Omental fat pad (tissue), 4 donors: ENCODE data around the gene CLEC7A. TPM values are rescaled to one million over a fixed set of nuclear protein-coding genes. Genes with fewer than 3 reads are reported as not detected.

Source experiments
- ATAC-seq: fragments of 150-250 bp; one replicate; pipeline ENCODE4 v1.9.1; 2016; ENCODE audit warnings: mild to moderate bottlenecking, moderate library complexity; ENCODE audit not compliant: low FRiP score
- DNase-seq: peaks from one replicate; pipeline ENCODE4 v3.0.0-alpha.2; 2019; ENCODE audit warnings: low spot score
- total RNA-seq, 4 donors: library from RNA; depleted of rRNA; stranded (reverse); fragments of >200 nt; gene quantifications; one replicate each; pipeline ENCODE4 v1.1.0, GENCODE V29; 2016
- TF ChIP-seq, protein P1 (sequence below), 3 donors: fragments of 450-650 bp; IDR thresholded peaks; one replicate each; pipeline ENCODE4 v1.5.1; 2016 to 2017; ENCODE audit warnings: antibody characterized with exemption in 3 of 3, mild to moderate bottlenecking in 3 of 3, moderate library complexity in 2 of 3

CLEC7A gene
- total RNA-seq, 4 donors from 2014 or later, result 12.6 to 27.6 (median 18.8) TPM

DNA sequence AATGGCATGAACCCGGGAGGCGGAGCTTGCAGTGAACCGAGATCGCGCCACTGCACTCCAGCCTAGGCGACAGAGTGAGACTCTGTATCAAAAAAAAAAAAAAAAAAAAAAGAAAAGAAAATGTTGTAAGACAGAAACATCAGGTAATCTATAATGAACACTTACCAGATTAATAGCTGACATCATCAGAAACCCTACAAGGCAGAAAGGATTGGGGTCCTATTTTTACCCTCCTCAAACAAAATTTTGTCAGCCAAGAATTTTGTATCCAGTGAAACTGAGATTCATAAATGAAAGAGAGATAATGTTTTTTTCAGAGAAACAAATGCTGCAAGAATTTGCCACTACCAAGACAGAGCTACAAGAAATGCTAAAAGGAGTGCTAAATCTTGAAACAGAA is 45.3 kb downstream of the CLEC7A start:
- DNase-seq (no peak), ATAC-seq (no peak)
- TF ChIP-seq, protein P1, sequence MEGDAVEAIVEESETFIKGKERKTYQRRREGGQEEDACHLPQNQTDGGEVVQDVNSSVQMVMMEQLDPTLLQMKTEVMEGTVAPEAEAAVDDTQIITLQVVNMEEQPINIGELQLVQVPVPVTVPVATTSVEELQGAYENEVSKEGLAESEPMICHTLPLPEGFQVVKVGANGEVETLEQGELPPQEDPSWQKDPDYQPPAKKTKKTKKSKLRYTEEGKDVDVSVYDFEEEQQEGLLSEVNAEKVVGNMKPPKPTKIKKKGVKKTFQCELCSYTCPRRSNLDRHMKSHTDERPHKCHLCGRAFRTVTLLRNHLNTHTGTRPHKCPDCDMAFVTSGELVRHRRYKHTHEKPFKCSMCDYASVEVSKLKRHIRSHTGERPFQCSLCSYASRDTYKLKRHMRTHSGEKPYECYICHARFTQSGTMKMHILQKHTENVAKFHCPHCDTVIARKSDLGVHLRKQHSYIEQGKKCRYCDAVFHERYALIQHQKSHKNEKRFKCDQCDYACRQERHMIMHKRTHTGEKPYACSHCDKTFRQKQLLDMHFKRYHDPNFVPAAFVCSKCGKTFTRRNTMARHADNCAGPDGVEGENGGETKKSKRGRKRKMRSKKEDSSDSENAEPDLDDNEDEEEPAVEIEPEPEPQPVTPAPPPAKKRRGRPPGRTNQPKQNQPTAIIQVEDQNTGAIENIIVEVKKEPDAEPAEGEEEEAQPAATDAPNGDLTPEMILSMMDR (IDR thresholded peaks at IDR 0.05), result no peak

DNA sequence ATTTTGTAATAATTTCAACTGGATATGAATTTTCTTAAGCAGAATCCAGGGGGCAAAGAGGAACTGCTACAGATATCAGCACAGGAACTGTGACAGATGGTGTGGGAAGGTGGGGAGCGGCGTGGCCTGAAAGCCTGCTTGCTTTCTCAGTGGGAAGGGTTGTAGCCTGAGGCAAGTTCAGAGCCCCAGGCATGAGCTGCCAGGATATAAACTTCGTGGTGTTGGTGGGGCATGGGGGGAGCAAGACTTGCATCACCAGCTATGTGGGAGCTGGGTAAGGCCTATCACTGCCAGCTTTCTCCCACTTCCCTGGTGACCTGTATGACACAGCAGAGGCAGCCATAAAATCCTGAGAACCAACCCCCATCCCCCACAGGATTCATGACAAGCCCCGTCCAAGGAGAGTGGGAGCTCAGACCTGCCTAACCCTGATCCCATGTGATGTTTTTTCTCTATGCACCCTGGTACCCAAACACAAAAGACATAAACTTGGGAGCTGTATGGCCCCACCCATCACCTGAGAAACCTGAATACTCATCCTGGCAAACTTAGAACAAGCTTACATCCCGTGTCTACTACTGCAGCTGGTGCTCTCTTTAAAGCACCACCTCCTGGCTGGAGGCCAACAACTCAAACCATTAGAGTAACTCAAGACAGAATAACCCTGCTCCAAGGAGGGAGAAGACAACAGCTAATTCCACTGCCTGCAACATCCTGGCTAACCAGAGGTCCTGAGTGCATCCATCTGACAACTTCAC is 47.7 kb downstream of the CLEC7A start:
- ATAC-seq (no peak), DNase-seq (no peak)
- TF ChIP-seq, protein P1 (IDR thresholded peaks at IDR 0.05), result no peak

DNA sequence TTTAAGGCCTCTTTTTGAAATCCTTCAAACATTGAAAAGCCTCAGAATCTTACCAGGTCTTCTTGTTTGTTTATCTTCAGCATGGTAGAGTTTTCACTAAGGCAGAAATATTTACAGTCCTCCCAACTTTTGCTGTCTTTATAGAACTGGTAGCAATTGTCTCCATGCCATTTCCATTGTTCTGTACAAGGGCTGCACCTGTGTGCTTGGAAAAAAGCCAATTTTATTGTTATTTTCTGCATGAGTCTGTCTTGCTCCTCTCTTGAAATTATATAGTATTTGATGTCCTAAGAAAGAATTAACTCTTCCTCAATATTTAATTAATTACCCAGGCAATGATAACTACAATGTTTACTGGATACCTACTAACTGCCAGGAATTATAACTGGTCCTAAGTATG is 54.5 kb downstream of the CLEC7A start:
- no peak for DNase-seq
- TF ChIP-seq, protein P1 (IDR thresholded peaks at IDR 0.05), result no peak
- ATAC-seq, result no peak

DNA sequence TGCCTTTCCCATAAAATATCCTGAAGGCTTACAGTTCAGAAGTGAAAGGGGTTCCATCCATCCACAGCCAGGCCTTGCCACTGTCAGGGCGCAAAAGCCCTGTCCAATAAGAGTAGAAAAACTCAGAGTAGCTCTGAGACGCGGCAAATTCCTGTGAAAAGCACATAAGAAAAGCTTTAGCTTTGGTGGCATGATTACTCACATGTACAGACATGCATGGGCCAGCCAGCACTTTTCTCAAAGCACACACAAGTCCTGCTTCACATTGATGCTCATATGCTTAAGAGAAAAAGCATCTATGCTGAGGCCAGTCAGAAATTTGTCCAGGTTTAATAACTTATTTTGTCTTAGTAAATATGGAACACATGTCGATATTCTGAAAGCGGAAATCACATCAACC is 56.7 kb downstream of the CLEC7A start:
- TF ChIP-seq, protein P1 (IDR thresholded peaks at IDR 0.05), result no peak
- no peak for ATAC-seq
- no peak for DNase-seq

DNA sequence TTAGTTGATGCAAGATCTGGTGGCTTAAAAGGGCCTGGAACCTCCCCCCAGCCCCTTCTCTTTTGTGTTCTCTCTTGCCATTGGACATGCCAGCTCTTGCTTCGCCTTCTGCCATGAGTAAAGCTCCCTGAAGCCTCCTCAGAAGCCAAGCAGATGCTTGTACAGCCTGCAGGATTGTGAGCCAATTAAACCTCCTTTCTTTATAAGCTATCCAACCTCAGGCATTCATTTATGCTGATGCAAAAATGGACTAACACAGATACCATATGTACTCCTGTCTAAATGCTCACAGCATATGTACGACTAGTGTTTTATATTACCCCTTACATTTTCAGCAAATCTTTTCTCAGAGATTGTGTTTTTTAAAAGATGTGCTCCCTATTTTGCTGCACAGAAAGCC is 57.9 kb downstream of the CLEC7A start:
- TF ChIP-seq, protein P1 (IDR thresholded peaks at IDR 0.05), result no peak
- DNase-seq (no peak), ATAC-seq (no peak)

DNA sequence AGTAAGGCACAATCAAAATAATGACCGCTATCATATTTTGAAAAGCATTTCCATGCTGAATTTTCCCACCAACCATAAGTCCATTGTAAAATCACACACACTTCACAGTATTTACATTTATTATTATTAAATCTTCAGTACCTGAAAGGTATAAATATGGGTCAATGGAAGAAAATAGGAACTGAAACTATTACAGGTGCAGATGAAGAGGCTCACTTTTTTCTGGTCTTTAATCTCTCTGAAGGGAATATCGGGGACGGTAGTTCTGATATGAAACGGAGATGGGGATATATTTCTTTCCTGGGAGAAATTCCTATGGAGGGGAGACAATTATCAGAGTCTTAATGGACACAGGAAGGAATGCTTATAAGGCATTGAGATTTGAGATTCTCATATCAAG is 59.6 kb downstream of the CLEC7A start:
- no peak for ATAC-seq
- DNase-seq, result no peak
- TF ChIP-seq, protein P1 (IDR thresholded peaks at IDR 0.05), result no peak

DNA sequence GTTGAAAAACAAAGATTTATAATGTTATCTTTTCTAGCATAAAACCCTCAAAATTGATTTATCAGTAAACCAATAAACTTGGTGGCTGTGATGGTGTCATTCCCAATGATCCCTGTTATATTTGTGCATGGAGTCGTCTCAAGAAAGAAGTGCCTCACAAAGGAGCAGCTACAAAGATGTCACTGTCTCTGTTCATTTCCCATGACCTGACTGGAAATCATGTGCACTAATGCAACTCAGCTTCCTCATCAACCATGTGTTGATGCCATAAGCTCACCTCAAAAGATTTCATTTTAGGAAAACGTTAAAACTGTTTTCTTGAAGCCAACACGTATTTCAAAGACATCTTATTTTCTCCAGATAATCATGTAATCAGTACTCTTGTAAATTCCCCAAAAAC is 60.0 kb downstream of the CLEC7A start:
- no peak for ATAC-seq
- DNase-seq, result no peak
- TF ChIP-seq, protein P1 (IDR thresholded peaks at IDR 0.05), result no peak
